LNCAP (cell line): ENCODE results near the gene RBM39.

ENCODE experiments used
- TF ChIP-seq, protein P1 (sequence below): fragments of 450-650 bp; IDR thresholded peaks from 2 replicates; pipeline ENCODE4 v1.5.1; 2017; ENCODE audit warnings: mild to moderate bottlenecking

Gene RBM39

GRCh38 chr20:35772563-35773058 lies 30.6 kb upstream of the RBM39 start:
- TF ChIP-seq, protein P1, sequence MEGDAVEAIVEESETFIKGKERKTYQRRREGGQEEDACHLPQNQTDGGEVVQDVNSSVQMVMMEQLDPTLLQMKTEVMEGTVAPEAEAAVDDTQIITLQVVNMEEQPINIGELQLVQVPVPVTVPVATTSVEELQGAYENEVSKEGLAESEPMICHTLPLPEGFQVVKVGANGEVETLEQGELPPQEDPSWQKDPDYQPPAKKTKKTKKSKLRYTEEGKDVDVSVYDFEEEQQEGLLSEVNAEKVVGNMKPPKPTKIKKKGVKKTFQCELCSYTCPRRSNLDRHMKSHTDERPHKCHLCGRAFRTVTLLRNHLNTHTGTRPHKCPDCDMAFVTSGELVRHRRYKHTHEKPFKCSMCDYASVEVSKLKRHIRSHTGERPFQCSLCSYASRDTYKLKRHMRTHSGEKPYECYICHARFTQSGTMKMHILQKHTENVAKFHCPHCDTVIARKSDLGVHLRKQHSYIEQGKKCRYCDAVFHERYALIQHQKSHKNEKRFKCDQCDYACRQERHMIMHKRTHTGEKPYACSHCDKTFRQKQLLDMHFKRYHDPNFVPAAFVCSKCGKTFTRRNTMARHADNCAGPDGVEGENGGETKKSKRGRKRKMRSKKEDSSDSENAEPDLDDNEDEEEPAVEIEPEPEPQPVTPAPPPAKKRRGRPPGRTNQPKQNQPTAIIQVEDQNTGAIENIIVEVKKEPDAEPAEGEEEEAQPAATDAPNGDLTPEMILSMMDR: no peak

GRCh38 chr20:35771689-35772562 lies 29.9 kb upstream of the RBM39 start, which contains the start of gene PHF20:
TSS of gene PHF20 (plus strand) at chr20:35772015. CDS start at chr20:35801523, 29,508 bp downstream.
- TF ChIP-seq, protein P1: no peak

GRCh38 chr20:35771367-35771688 lies 29.3 kb upstream of the RBM39 start:
- TF ChIP-seq, protein P1: no peak

GRCh38 chr20:35768731-35769664 lies 26.9 kb upstream of the RBM39 start:
- TF ChIP-seq, protein P1: no peak

DNA sequence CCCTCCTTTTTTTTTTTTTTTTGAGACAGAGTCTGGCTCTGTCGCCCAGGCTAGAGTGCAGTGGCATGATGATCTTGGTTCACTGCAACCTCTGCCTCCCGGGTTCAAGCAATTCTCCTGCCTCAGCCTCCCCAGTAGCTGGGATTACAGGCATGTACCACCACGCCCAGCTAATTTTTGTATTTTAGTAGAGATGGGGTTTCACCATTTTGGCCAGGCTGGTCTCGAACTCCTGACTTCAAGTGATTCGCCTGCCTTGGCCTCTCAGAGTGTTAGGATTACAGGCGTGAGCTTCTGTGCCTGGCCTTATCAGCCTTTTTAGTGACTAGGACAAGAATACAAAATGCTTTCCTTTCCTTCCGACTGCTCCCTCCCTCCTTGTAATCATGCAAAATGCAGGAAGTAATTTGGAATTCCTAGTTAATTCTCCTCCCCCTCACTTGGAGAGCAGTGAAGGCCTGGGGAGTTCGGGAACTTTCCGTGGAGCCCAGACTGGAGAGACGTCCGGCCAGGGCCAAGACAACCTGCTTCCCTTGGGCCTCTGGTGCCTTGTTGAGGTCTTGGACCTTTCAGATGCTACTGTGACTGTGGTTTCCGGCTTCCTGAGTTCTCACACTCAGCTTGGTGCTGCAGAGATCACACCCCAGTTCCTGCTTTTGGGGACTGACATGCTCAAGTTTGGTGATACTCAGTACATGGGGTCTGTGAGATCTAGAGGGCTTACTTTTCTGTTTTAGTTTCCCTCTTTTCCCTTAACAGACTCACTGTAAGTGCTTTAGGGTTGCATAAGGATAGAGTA lies 25.8 kb upstream of the RBM39 start:
- TF ChIP-seq, protein P1: no peak

- TF ChIP-seq, protein P1: no peak
Observed at GRCh38 chr20:35766843-35767242, 24.8 kb upstream of the RBM39 start.

DNA sequence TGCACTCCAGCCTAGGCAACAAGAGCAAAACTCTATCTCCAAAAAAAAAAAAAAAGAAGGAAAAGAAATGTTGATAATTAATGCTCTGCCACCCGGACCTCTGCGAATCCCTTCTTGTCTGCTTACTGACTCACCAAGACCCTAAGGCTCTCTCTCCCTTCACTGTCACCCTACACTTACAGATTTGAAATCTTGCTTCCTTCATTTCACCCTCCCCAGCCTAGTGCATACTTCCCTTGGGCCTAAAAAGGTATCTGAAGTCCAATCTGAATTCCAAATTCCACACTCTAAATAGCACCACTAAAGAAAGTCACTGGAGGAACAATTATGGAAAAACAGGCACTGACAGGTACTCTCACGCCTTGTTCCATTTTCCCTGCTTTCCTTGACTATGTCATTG lies 20.4 kb upstream of the RBM39 start:
- TF ChIP-seq, protein P1: no peak
